H1 (cell line): ENCODE measurements around the gene CXCL9. TPM values are rescaled to one million over a fixed set of nuclear protein-coding genes. Genes with fewer than 3 reads are reported as not detected.

ENCODE experiments used
- CTCF ChIA-PET: fragments of 300-600 bp; sonication (Branson Sonifier 250); formaldehyde crosslinking; loops from one replicate; lab custom pipeline; 2021; ENCODE audit not compliant: partially characterized antibody; lab: Charles Lee
- POLR2A ChIA-PET: fragments of 300-600 bp; sonication (Branson Sonifier 250); formaldehyde crosslinking; loops from one replicate; lab custom pipeline; 2021; ENCODE audit warnings: inconsistent platforms; ENCODE audit not compliant: partially characterized antibody; lab: Charles Lee
- DNase-seq, 2 experiments: peaks; one replicate each; pipeline versions ENCODE4 v3.0.0 to v3.0.0-alpha.2; 2010 to 2022; ENCODE audit warnings: low spot score in 2 of 2, low read depth in 1 of 2, mixed read lengths in 1 of 2
- FAIRE-seq: peaks from 2 replicates; lab custom pipeline; 2011; peaks lifted over from hg19 to GRCh38; lab: Jason Lieb, UNC
- H2AFZ ChIP-seq: 2 replicates; pipeline ENCODE4 v1.8.1; 2012; ENCODE audit warnings: low read length, inconsistent platforms
- H2AK5ac ChIP-seq: 2 replicates; pipeline ENCODE4 v1.6.1; 2013; ENCODE audit warnings: low read depth, low read length
- H2BK120ac ChIP-seq: replicated peaks from 2 replicates; pipeline ENCODE3; 2013; ENCODE audit warnings: low read depth, low read length, inconsistent platforms
- H2BK12ac ChIP-seq: 2 replicates; pipeline ENCODE4 v1.6.1; 2013; ENCODE audit warnings: low read depth, low read length
- H2BK15ac ChIP-seq: 2 replicates; pipeline ENCODE4 v1.6.1; 2013; ENCODE audit warnings: low read length
- H2BK20ac ChIP-seq: 2 replicates; pipeline ENCODE4 v1.6.1; 2013; ENCODE audit warnings: low read length
- H2BK5ac ChIP-seq: 2 replicates; pipeline ENCODE4 v1.6.1; 2013; ENCODE audit warnings: low read depth, low read length
- H3K14ac ChIP-seq: 2 replicates; pipeline ENCODE4 v1.6.1; 2013; ENCODE audit warnings: inconsistent platforms; ENCODE audit not compliant: insufficient read length
- H3K18ac ChIP-seq: 2 replicates; pipeline ENCODE4 v1.6.1; 2013; ENCODE audit warnings: low read length; ENCODE audit errors: extremely low read depth
- H3K23ac ChIP-seq: 2 replicates; pipeline ENCODE4 v1.6.1; 2013; ENCODE audit warnings: inconsistent platforms; ENCODE audit not compliant: insufficient read length
- H3K23me2 ChIP-seq: 2 replicates; pipeline ENCODE4 v1.6.1; 2013; ENCODE audit warnings: low read depth, low read length
- H3K27ac ChIP-seq: 2 replicates; pipeline ENCODE4 v1.6.1; 2011; ENCODE audit warnings: low read depth, low read length, inconsistent platforms
- H3K27me3 ChIP-seq, 4 experiments: replicated peaks in 1 of 4; 1 replicate in 1 of 4; 2 replicates in 3 of 4; pipeline versions ENCODE4 v1.6.1 to v1.8.1; 2011 to 2013; ENCODE audit warnings: low read length in 3 of 4, mild to moderate bottlenecking in 3 of 4, inconsistent platforms in 2 of 4, mixed read lengths in 2 of 4, moderate library complexity in 1 of 4; ENCODE audit not compliant: control insufficient read depth in 3 of 4, insufficient read depth in 3 of 4; ENCODE audit errors: extremely low read depth in 1 of 4
- H3K36me3 ChIP-seq, 4 experiments: 2 replicates each; pipeline versions ENCODE4 v1.6.1 to v1.8.1; 2011 to 2013; ENCODE audit warnings: mild to moderate bottlenecking in 4 of 4, low read length in 3 of 4, moderate library complexity in 2 of 4, control low read depth in 1 of 4, inconsistent platforms in 1 of 4; ENCODE audit not compliant: insufficient read depth in 4 of 4, control insufficient read depth in 2 of 4
- H3K4ac ChIP-seq: replicated peaks from 2 replicates; pipeline ENCODE3; 2013; ENCODE audit warnings: low read length, low read depth, mixed read lengths, inconsistent platforms; ENCODE audit not compliant: insufficient read length
- H3K4me1 ChIP-seq, 4 experiments: replicated peaks in 1 of 4; 1 replicate in 1 of 4; 2 replicates in 3 of 4; pipeline versions ENCODE4 v1.6.1 to v1.8.1; 2011 to 2013; ENCODE audit warnings: low read length in 3 of 4, inconsistent platforms in 2 of 4, mixed read lengths in 1 of 4; ENCODE audit not compliant: insufficient read depth in 4 of 4, control insufficient read depth in 3 of 4
- H3K4me2 ChIP-seq, 2 experiments: 2 replicates each; pipeline versions ENCODE4 v1.6.1 to v1.8.1; 2011 to 2013; ENCODE audit warnings: low read depth in 2 of 2, low read length in 2 of 2, control low read depth in 1 of 2, inconsistent platforms in 1 of 2, mild to moderate bottlenecking in 1 of 2; ENCODE audit not compliant: insufficient read depth in 1 of 2
- H3K4me3 ChIP-seq, 4 experiments: fragments of 200-600, 300-600 bp in 1 of 4; sonication (generic), shearing (Covaris generic), sonication (Bioruptor Twin) in 1 of 4; 2 replicates each; pipeline versions ENCODE4 v1.5.1 to v1.8.1; 2011 to 2016; ENCODE audit warnings: low read length in 4 of 4, low read depth in 3 of 4, control low read depth in 2 of 4, inconsistent platforms in 2 of 4, mild to moderate bottlenecking in 2 of 4, mixed read lengths in 1 of 4, moderate library complexity in 1 of 4; ENCODE audit not compliant: insufficient read depth in 2 of 4; ENCODE audit errors: extremely low read depth in 1 of 4
- H3K56ac ChIP-seq: replicated peaks from 2 replicates; pipeline ENCODE3; 2013; ENCODE audit warnings: low read depth, mild to moderate bottlenecking, mixed read lengths, low read length, inconsistent platforms; ENCODE audit not compliant: insufficient read length
- H3K79me1 ChIP-seq: 2 replicates; pipeline ENCODE4 v1.6.1; 2013; ENCODE audit warnings: low read depth, low read length, control low read depth
- H3K79me2 ChIP-seq, 2 experiments: 2 replicates each; pipeline versions ENCODE4 v1.6.1 to v1.8.1; 2012 to 2013; ENCODE audit warnings: low read length in 2 of 2, mild to moderate bottlenecking in 2 of 2, inconsistent platforms in 1 of 2; ENCODE audit not compliant: insufficient read depth in 2 of 2, control insufficient read depth in 1 of 2
- H3K9ac ChIP-seq, 4 experiments: replicated peaks in 1 of 4; 1 replicate in 1 of 4; 2 replicates in 3 of 4; pipeline versions ENCODE4 v1.6.1 to v1.8.1; 2011 to 2013; ENCODE audit warnings: low read depth in 3 of 4, low read length in 3 of 4, control low read depth in 2 of 4, mild to moderate bottlenecking in 2 of 4, moderate library complexity in 2 of 4, inconsistent platforms in 1 of 4; ENCODE audit errors: extremely low read depth in 1 of 4
- H3K9me3 ChIP-seq, 2 experiments: 2 replicates each; pipeline versions ENCODE4 v1.6.1 to v1.8.1; 2012 to 2013; ENCODE audit warnings: mild to moderate bottlenecking in 2 of 2, moderate library complexity in 2 of 2, control low read depth in 1 of 2, inconsistent platforms in 1 of 2, low read depth in 1 of 2, low read length in 1 of 2, mixed read lengths in 1 of 2; ENCODE audit not compliant: insufficient read depth in 2 of 2
- H4K20me1 ChIP-seq, 2 experiments: replicated peaks in 1 of 2; 2 replicates each; pipeline versions ENCODE3 to v1.8.1; 2011 to 2013; ENCODE audit warnings: inconsistent platforms in 2 of 2, low read length in 2 of 2, mild to moderate bottlenecking in 1 of 2; ENCODE audit not compliant: insufficient read depth in 2 of 2, control insufficient read depth in 1 of 2
- H4K5ac ChIP-seq: 2 replicates; pipeline ENCODE4 v1.6.1; 2013; ENCODE audit warnings: low read length, low read depth, mixed read lengths, inconsistent platforms; ENCODE audit not compliant: insufficient read length
- H4K8ac ChIP-seq: 2 replicates; pipeline ENCODE4 v1.8.0; 2013; ENCODE audit warnings: mild to moderate bottlenecking, moderate library complexity, low read length, inconsistent platforms; ENCODE audit not compliant: insufficient read depth; ENCODE audit errors: extremely low read depth
- H4K91ac ChIP-seq: replicated peaks from 2 replicates; pipeline ENCODE3; 2013; ENCODE audit warnings: low read length, mixed read lengths, inconsistent platforms; ENCODE audit not compliant: insufficient read length
- ASH2L ChIP-seq: fragments of 200-600, 300-600 bp; sonication (generic); IDR thresholded peaks from one replicate; pipeline ENCODE4 v1.7.1; 2017; ENCODE audit warnings: low read length
- CREB1 ChIP-seq: IDR thresholded peaks from 2 replicates; pipeline ENCODE4 v1.6.1; 2012; ENCODE audit warnings: inconsistent platforms
- EGR1 ChIP-seq: IDR thresholded peaks from 2 replicates; pipeline ENCODE4 v1.6.1; 2011; ENCODE audit warnings: low read depth, low read length, borderline replicate concordance
- HDAC2 ChIP-seq, 2 experiments: fragments of 300-600 bp in 1 of 2; sonication (generic) in 1 of 2; IDR thresholded peaks; 2 replicates each; pipeline ENCODE4 v1.6.1; 2011 to 2012; ENCODE audit warnings: low read depth in 2 of 2, low read length in 2 of 2, mild to moderate bottlenecking in 2 of 2, moderate library complexity in 2 of 2, borderline replicate concordance in 1 of 2, inconsistent platforms in 1 of 2
- KDM1A ChIP-seq: fragments of 200-600, 300-600 bp; sonication (generic); IDR thresholded peaks from 2 replicates; pipeline ENCODE4 v1.7.1; 2016; ENCODE audit warnings: mild to moderate bottlenecking, low read length, borderline replicate concordance
- POU5F1 ChIP-seq: IDR thresholded peaks from 2 replicates; pipeline ENCODE4 v1.6.1; 2011; ENCODE audit warnings: low read depth, mild to moderate bottlenecking, low read length, moderate library complexity
- RBBP5 ChIP-seq: IDR thresholded peaks from 2 replicates; pipeline ENCODE4 v1.7.1; 2012; ENCODE audit warnings: low read depth, mild to moderate bottlenecking, inconsistent platforms, low read length, moderate library complexity, borderline replicate concordance
- RFX5 ChIP-seq: IDR thresholded peaks from 2 replicates; pipeline ENCODE4 v1.6.1; 2011; ENCODE audit warnings: low read depth, low read length, improper control_type of control experiment, borderline replicate concordance
- RXRA ChIP-seq: IDR thresholded peaks from 2 replicates; pipeline ENCODE4 v1.6.1; 2011; ENCODE audit warnings: low read depth, mild to moderate bottlenecking, low read length, moderate library complexity; ENCODE audit not compliant: insufficient read depth
- SAP30 ChIP-seq: fragments of 300-600 bp; sonication (generic); IDR thresholded peaks from 2 replicates; pipeline ENCODE4 v1.7.1; 2012; ENCODE audit warnings: low read length, moderate library complexity, mild to moderate bottlenecking, inconsistent platforms; ENCODE audit not compliant: insufficient read depth, insufficient replicate concordance
- SIN3A ChIP-seq, 2 experiments: IDR thresholded peaks in 1 of 2; conservative IDR thresholded peaks in 1 of 2; 2 replicates each; pipeline ENCODE4 v1.6.1; 2011 to 2012; ENCODE audit warnings: low read length in 2 of 2, improper control_type of control experiment in 1 of 2, low read depth in 1 of 2, mild to moderate bottlenecking in 1 of 2
- SP2 ChIP-seq: IDR thresholded peaks from 2 replicates; pipeline ENCODE4 v1.6.1; 2012; ENCODE audit warnings: mild to moderate bottlenecking, low read length, inconsistent platforms
- ZNF274 ChIP-seq: IDR thresholded peaks from 2 replicates; pipeline ENCODE4 v1.7.0; 2012; ENCODE audit warnings: low read length, borderline replicate concordance; ENCODE audit errors: extremely low read depth
- WGBS, 2 experiments: shearing (Covaris generic) in 1 of 2; methylation state at CpG; one replicate each; pipeline versions ENCODE4 v1.1.6 to v1.1.7; 2013 to 2015; ENCODE audit warnings: low lambda C conversion rate in 2 of 2, mixed read lengths in 2 of 2, inconsistent platforms in 1 of 2, low coverage in 1 of 2, missing lambda C conversion rate in 1 of 2; ENCODE audit not compliant: insufficient replicate concordance in 2 of 2, insufficient coverage in 1 of 2, insufficient read length in 1 of 2; ENCODE audit errors: extremely low coverage in 1 of 2, missing lambda C conversion rate in 1 of 2; 5-methylcytosine and 5-hydroxymethylcytosine counted together
- polyA plus RNA-seq, 7 experiments: library from polyadenylated mRNA; depleted of rRNA in 3 of 7; stranded (reverse) in 5 of 7; unstranded in 2 of 7; fragments of >200 nt in 5 of 7; fragments of 200-250 nt in 2 of 7; gene quantifications; 1 replicate in 5 of 7; 2 replicates in 1 of 7; 4 replicates in 1 of 7; pipeline versions ENCODE4 v1.2.1 to v1.2.3, GENCODE V29; 2011 to 2013; ENCODE audit warnings: missing spikeins in 2 of 7, mixed read lengths in 2 of 7
- total RNA-seq: library from RNA; stranded (reverse); fragmentation: NEBNext Ultra II Directional; extraction: Animal tissue kit (Norgen Biotek cat#: 25700); gene quantifications from 2 replicates; pipeline ENCODE4 v1.2.1, GENCODE V29; 2021
- TF ChIP-seq, protein P1 (sequence below): IDR thresholded peaks from 2 replicates; pipeline ENCODE4 v1.6.1; 2012; ENCODE audit warnings: inconsistent platforms

CXCL9 gene
- total and polyA plus RNA-seq, 2 of the 8 experiments (the other 6 are each of a cell fraction or from before 2014, with no cell fraction given): not detected

DNA sequence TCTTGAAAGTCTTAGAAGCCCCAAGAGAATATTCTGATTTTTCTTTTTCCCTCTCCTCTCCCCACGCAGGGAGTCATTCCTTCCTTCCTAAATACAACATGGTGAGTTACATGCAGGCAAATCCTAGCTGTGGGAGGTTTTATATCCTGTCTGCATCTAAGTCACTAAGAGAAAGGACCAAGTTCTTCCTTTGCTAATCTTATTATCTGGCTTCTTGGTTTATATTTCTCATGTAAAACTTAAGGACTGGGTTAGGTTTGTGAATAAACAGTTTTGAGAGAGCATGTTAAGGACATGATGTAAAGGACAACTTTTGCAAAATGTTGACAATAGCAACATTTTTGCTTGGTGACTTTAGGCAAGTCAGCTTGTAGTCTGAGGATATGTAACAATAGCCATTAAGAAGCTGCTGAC, 5.1 kb upstream of the CXCL9 start:
- no peak overlapping the region for H2BK120ac ChIP-seq
- peaks cover 0 to 7% (median 3%) of the 10 kb centered on the region in 4 experiments; a peak in 5 of 7 replicates for H3K4me1 ChIP-seq
- no peak overlapping the region for H4K91ac ChIP-seq
- H2BK15ac ChIP-seq: no peak overlapping the region
- no peak overlapping the region for H2AK5ac ChIP-seq
- H3K27ac ChIP-seq: no peak overlapping the region
- H3K4me3 ChIP-seq: no peak overlapping the region
- H3K4me2 ChIP-seq: no peak overlapping the region
- H4K8ac ChIP-seq: no peak overlapping the region
- no peak overlapping the region for H2BK20ac ChIP-seq
- peak overlapping the region; percentile 90; the same call in 1 of the 2 replicates for H2AFZ ChIP-seq
- no peak overlapping the region for H4K5ac ChIP-seq
- no peaks in the 10 kb centered on the region; a peak in 1 of 7 replicates for H3K27me3 ChIP-seq
- H3K9ac ChIP-seq: no peak overlapping the region
- WGBS, 2 experiments: 36% methylated on average over 1 of the region's 1 CpG; no CpG with 5 or more reads in 1 of the 2 experiments
- H3K56ac ChIP-seq: no peak overlapping the region
- H3K18ac ChIP-seq: no peak overlapping the region
- H3K36me3 ChIP-seq: no peaks in the 10 kb centered on the region
- H2BK5ac ChIP-seq: no peak overlapping the region
- DNase-seq (no peak), FAIRE-seq (no peak)
- H3K23ac ChIP-seq: no peak overlapping the region
- H3K79me1 ChIP-seq: no peaks in the 10 kb centered on the region
- H4K20me1 ChIP-seq: no peaks in the 10 kb centered on the region
- no peaks in the 10 kb centered on the region for H3K79me2 ChIP-seq
- H3K14ac ChIP-seq: no peak overlapping the region
- ChIA-PET POLR2A (interaction anchor here (0.6 to 1.0 kb wide), 2 partner anchors 50 to 113 kb away, joined by 3 to 4 read pairs; no protein-coding TSS in a partner anchor), CTCF (interaction anchor here (1.2 to 1.4 kb wide), 2 partner anchors 17 to 55 kb away, joined by 3 read pairs; no protein-coding TSS in a partner anchor)
- no peaks in the 10 kb centered on the region; the same call in 1 of the 2 replicates for H3K23me2 ChIP-seq
- H3K9me3 ChIP-seq: no peaks in the 10 kb centered on the region
- H2BK12ac ChIP-seq: no peak overlapping the region
- H3K4ac ChIP-seq: no peak overlapping the region
- TF ChIP-seq SP2: no peak
- no peak for TF ChIP-seq CREB1
- no peak for TF ChIP-seq SIN3A (conservative IDR thresholded peaks at IDR 0.05 in 1 of 2, IDR thresholded peaks at IDR 0.05 in 1 of 2; ENCODE audit: low read depth in 1 of 2, low read length in 2 of 2)
- TF ChIP-seq ZNF274: no peak
- TF ChIP-seq HDAC2 (IDR thresholded peaks at IDR 0.05; ENCODE audit: borderline replicate concordance in 1 of 2, low read depth in 2 of 2, low read length in 2 of 2): no peak
- no peak for TF ChIP-seq RFX5
- TF ChIP-seq SAP30: no peak
- TF ChIP-seq EGR1: no peak
- TF ChIP-seq, protein P1, sequence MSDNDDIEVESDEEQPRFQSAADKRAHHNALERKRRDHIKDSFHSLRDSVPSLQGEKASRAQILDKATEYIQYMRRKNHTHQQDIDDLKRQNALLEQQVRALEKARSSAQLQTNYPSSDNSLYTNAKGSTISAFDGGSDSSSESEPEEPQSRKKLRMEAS: no peak
- no peak for TF ChIP-seq RXRA
- no peak for TF ChIP-seq ASH2L
- TF ChIP-seq RBBP5: no peak
- no peak for TF ChIP-seq KDM1A
- TF ChIP-seq POU5F1: no peak
